CD14-positive monocyte (primary cell): ENCODE data around the gene RAB20. TPM values are rescaled to one million over a fixed set of nuclear protein-coding genes. Genes with fewer than 3 reads are reported as not detected.

ENCODE experiments used
- DNase-seq, 3 donors: peaks; one replicate each; pipeline ENCODE4 v3.0.0-alpha.2; 2011 to 2022
- H2AFZ ChIP-seq: 2 replicates; pipeline ENCODE4 v1.6.0; 2012; ENCODE audit warnings: mild to moderate bottlenecking, low read depth, low read length, inconsistent platforms; ENCODE audit not compliant: insufficient read depth, poor library complexity, severe bottlenecking
- H3K27ac ChIP-seq, 2 donors: 1 replicate in 1 of 2; 2 replicates in 1 of 2; pipeline ENCODE4 v1.5.1; 2012 to 2013; ENCODE audit warnings: low read length in 2 of 2, control low read depth in 1 of 2, inconsistent platforms in 1 of 2, low read depth in 1 of 2, mild to moderate bottlenecking in 1 of 2
- H3K27me3 ChIP-seq, 2 donors: one replicate each; pipeline versions ENCODE4 v1.6.0 to v1.6.1; 2011 to 2013; ENCODE audit warnings: low read length in 2 of 2; ENCODE audit not compliant: control insufficient read depth in 2 of 2, insufficient read depth in 2 of 2
- H3K36me3 ChIP-seq, 2 donors: replicated peaks in 1 of 2; 1 replicate in 1 of 2; 2 replicates in 1 of 2; pipeline versions ENCODE4 v1.5.1 to v1.6.1; 2012 to 2013; ENCODE audit warnings: low read length in 2 of 2, control low read depth in 1 of 2, inconsistent platforms in 1 of 2, mild to moderate bottlenecking in 1 of 2; ENCODE audit not compliant: insufficient read depth in 2 of 2, control insufficient read depth in 1 of 2
- H3K4me1 ChIP-seq, 2 donors: 1 replicate in 1 of 2; 2 replicates in 1 of 2; pipeline versions ENCODE4 v1.5.1 to v1.6.1; 2012 to 2013; ENCODE audit warnings: low read length in 2 of 2, control low read depth in 1 of 2, inconsistent platforms in 1 of 2, mild to moderate bottlenecking in 1 of 2, moderate library complexity in 1 of 2; ENCODE audit not compliant: insufficient read depth in 2 of 2, control insufficient read depth in 1 of 2
- H3K4me2 ChIP-seq: replicated peaks from 2 replicates; pipeline ENCODE3; 2012; ENCODE audit warnings: low read length, moderate library complexity, mild to moderate bottlenecking; ENCODE audit not compliant: poor library complexity, severe bottlenecking; ENCODE audit errors: extremely low read depth
- H3K4me3 ChIP-seq, 3 experiments: fragments of 200-600 bp in 1 of 3; sonication (generic) in 1 of 3; replicated peaks in 1 of 3; 1 replicate in 2 of 3; 2 replicates in 1 of 3; pipeline ENCODE4 v1.5.1; 2011 to 2013; ENCODE audit warnings: low read length in 3 of 3, mild to moderate bottlenecking in 3 of 3, control low read depth in 2 of 3, low read depth in 2 of 3, inconsistent platforms in 1 of 3, moderate library complexity in 1 of 3
- H3K79me2 ChIP-seq: 2 replicates; pipeline ENCODE4 v1.6.0; 2012; ENCODE audit warnings: mild to moderate bottlenecking, control low read depth, inconsistent platforms, low read length, moderate library complexity; ENCODE audit not compliant: insufficient read depth
- H3K9ac ChIP-seq: 2 replicates; pipeline ENCODE4 v1.6.0; 2017; ENCODE audit warnings: low read length, mild to moderate bottlenecking; ENCODE audit not compliant: insufficient read depth, poor library complexity, severe bottlenecking
- H3K9me3 ChIP-seq, 2 donors: replicated peaks in 1 of 2; 1 replicate in 1 of 2; 2 replicates in 1 of 2; pipeline versions ENCODE4 v1.5.1 to v1.6.1; 2012 to 2013; ENCODE audit warnings: low read length in 2 of 2, control low read depth in 1 of 2; ENCODE audit not compliant: control insufficient read depth in 1 of 2, insufficient read depth in 1 of 2
- H4K20me1 ChIP-seq: 2 replicates; pipeline ENCODE4 v1.6.0; 2012; ENCODE audit warnings: mild to moderate bottlenecking, low read length, control low read depth, moderate library complexity; ENCODE audit not compliant: insufficient read depth
- H3K27ac Mint-ChIP-seq, 7 donors: one replicate each; pipeline ENCODE4 v1.8.0; 2020; ENCODE audit warnings: mild to moderate bottlenecking in 7 of 7, mixed read lengths in 7 of 7, moderate library complexity in 6 of 7, inconsistent platforms in 2 of 7
- H3K27me3 Mint-ChIP-seq, 3 donors: one replicate each; pipeline ENCODE4 v1.8.0; 2021 to 2022; ENCODE audit warnings: low read depth in 3 of 3, mild to moderate bottlenecking in 3 of 3, mixed read lengths in 3 of 3, moderate library complexity in 3 of 3, inconsistent platforms in 1 of 3
- H3K36me3 Mint-ChIP-seq, 2 donors: one replicate each; pipeline ENCODE4 v1.8.0; 2020; ENCODE audit warnings: mixed read lengths in 2 of 2, inconsistent platforms in 1 of 2, mild to moderate bottlenecking in 1 of 2
- H3K4me1 Mint-ChIP-seq: one replicate; pipeline ENCODE4 v1.8.0; 2020; ENCODE audit warnings: mild to moderate bottlenecking, mixed read lengths
- H3K4me3 Mint-ChIP-seq, 2 donors: one replicate each; pipeline ENCODE4 v1.8.0; 2020; ENCODE audit warnings: mild to moderate bottlenecking in 2 of 2, mixed read lengths in 2 of 2, moderate library complexity in 1 of 2
- H3K9me3 Mint-ChIP-seq, 7 donors: one replicate each; pipeline ENCODE4 v1.8.0; 2020 to 2022; ENCODE audit warnings: mixed read lengths in 7 of 7, mild to moderate bottlenecking in 6 of 7, moderate library complexity in 6 of 7, inconsistent platforms in 2 of 7
- WGBS: methylation state at CpG from one replicate; pipeline ENCODE4 v1.1.5; 2013; ENCODE audit warnings: missing lambda C conversion rate; ENCODE audit not compliant: insufficient coverage; 5-methylcytosine and 5-hydroxymethylcytosine counted together
- intact Hi-C, 2 donors: fragments of 100-400 bp; cut with micrococcal nuclease; formaldehyde crosslinking; loops; one replicate each; pipeline versions ENCODE4 v1.15.0 to v1.15.1; 2023
- polyA plus RNA-seq, 3 donors: library from polyadenylated mRNA; depleted of rRNA in 1 of 3; unstranded in 2 of 3; stranded (reverse) in 1 of 3; fragments of 300-500 nt in 2 of 3; fragments of >200 nt in 1 of 3; fragmentation: Illumina TruSeq in 2 of 3; gene quantifications; 1 replicate in 2 of 3; 2 replicates in 1 of 3; pipeline ENCODE4 v1.2.3, GENCODE V29; 2012 to 2021
- TF ChIP-seq, protein P1 (sequence below): fragments of 200-600 bp; IDR thresholded peaks from one replicate; pipeline ENCODE4 v1.8.0; 2022; ENCODE audit warnings: antibody characterized with exemption, mild to moderate bottlenecking

RAB20 gene
- polyA plus RNA-seq, 3 donors, result 37.8 to 77.5 (median 43.1) TPM

DNA sequence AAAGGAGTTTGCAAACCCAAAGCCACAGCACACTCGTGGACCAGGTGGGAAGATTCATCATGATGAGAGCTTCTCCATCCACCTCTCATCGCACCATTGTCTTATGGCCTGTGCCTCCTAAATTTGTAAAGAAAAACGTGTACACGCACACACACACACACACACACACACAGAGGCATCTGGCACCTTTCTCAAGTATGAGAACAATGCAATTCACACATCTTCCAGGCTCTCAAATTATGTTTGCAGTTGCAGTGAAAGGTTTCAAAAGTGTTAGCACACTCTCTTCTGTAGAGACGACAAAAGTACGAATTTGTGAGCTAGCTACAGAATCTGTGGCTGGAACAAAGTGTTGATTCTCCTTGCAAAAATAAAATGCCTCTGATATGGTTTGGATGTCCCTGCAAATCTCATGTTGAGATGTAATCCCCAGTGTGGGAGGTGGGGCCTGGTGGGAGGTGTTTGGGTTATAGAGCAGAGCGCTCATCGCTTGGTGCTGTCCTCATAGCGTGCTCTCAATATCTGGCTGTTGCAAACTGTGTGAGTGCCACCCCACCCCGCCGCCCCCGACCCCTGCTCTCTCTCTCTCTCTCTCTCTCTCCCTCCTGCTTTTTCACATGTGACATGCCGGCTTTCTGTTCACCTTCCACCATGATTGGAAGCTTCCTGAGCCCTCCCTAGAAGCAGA, 21.8 kb upstream of the RAB20 start:
- intact Hi-C loops, result no loop called here
- H3K9me3 Mint-ChIP-seq, result no peaks in the 10 kb centered on the region
- peaks cover 2 to 5% (median 4%) of the 10 kb centered on the region in 3 donors for H3K27me3 Mint-ChIP-seq
- H3K4me2 ChIP-seq, result no peak overlapping the region
- H3K36me3 Mint-ChIP-seq, result no peaks in the 10 kb centered on the region
- H3K4me1 ChIP-seq, result peaks cover 8 to 18% of the 10 kb centered on the region in 2 donors
- H3K4me1 Mint-ChIP-seq, result peaks cover 21% of the 10 kb centered on the region
- no peaks in the 10 kb centered on the region for H3K79me2 ChIP-seq
- DNase-seq, result no peak
- H3K4me3 ChIP-seq, result no peak overlapping the region
- H3K27me3 ChIP-seq, result no peaks in the 10 kb centered on the region
- no peak overlapping the region for H3K27ac Mint-ChIP-seq
- H3K4me3 Mint-ChIP-seq, result no peak overlapping the region
- no peaks in the 10 kb centered on the region for H3K9me3 ChIP-seq
- TF ChIP-seq, protein P1, sequence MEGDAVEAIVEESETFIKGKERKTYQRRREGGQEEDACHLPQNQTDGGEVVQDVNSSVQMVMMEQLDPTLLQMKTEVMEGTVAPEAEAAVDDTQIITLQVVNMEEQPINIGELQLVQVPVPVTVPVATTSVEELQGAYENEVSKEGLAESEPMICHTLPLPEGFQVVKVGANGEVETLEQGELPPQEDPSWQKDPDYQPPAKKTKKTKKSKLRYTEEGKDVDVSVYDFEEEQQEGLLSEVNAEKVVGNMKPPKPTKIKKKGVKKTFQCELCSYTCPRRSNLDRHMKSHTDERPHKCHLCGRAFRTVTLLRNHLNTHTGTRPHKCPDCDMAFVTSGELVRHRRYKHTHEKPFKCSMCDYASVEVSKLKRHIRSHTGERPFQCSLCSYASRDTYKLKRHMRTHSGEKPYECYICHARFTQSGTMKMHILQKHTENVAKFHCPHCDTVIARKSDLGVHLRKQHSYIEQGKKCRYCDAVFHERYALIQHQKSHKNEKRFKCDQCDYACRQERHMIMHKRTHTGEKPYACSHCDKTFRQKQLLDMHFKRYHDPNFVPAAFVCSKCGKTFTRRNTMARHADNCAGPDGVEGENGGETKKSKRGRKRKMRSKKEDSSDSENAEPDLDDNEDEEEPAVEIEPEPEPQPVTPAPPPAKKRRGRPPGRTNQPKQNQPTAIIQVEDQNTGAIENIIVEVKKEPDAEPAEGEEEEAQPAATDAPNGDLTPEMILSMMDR, result no peak
- H3K9ac ChIP-seq, result no peak overlapping the region
- 93% methylated on average over 9 of the region's 13 CpGs for WGBS
- no peak overlapping the region for H2AFZ ChIP-seq
- no peak overlapping the region for H3K27ac ChIP-seq
- H3K36me3 ChIP-seq, result no peaks in the 10 kb centered on the region
- H4K20me1 ChIP-seq, result no peaks in the 10 kb centered on the region

DNA sequence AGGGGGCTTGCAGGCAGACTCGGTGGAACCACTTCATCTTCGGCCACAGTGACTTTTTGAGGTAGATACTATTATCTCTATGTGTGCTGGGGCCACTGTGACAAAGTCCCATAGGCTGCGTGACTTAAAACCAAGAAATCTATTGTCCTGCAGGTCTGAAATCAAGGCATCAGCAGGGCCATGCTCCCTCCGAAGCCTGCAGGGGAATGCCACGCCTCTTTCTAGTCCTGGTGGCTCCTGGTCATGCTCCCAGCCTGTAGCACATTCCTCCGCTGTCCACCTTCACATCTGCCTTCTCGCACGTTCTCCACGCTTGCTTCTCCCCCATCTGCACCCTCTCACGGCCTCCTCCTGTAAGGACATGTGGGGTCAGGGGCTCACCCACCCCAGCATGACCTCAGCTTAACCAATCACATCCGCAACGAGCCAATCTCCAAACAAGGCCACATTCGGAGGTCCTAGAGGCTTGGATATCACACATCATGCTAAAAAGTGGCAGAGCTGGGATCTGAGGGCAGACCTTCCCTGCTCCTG, 21.0 kb upstream of the RAB20 start:
- no peaks in the 10 kb centered on the region for H4K20me1 ChIP-seq
- Mint-ChIP-seq H3K27me3 (peaks cover 2 to 5% (median 4%) of the 10 kb centered on the region in 3 donors), H3K4me3 (no peak overlapping the region), H3K9me3 (no peaks in the 10 kb centered on the region), H3K4me1 (peaks cover 21% of the 10 kb centered on the region), H3K36me3 (no peaks in the 10 kb centered on the region), H3K27ac (no peak overlapping the region)
- TF ChIP-seq, protein P1, result no peak
- no peak for DNase-seq
- no peaks in the 10 kb centered on the region for H3K9me3 ChIP-seq
- no peak overlapping the region for H3K4me3 ChIP-seq
- H3K36me3 ChIP-seq, result no peaks in the 10 kb centered on the region
- H3K27me3 ChIP-seq, result no peaks in the 10 kb centered on the region
- no peak overlapping the region for H3K9ac ChIP-seq
- intact Hi-C loops, result no loop called here
- WGBS, result 92% methylated on average over 13 of the region's 13 CpGs
- H3K4me2 ChIP-seq, result no peak overlapping the region
- H3K4me1 ChIP-seq, result peaks cover 8 to 18% of the 10 kb centered on the region in 2 donors
- H3K79me2 ChIP-seq, result no peaks in the 10 kb centered on the region
- H3K27ac ChIP-seq, result no peak overlapping the region
- H2AFZ ChIP-seq, result no peak overlapping the region
